ENCODE results near the gene BIK. TPM values are rescaled to one million over a fixed set of nuclear protein-coding genes. Genes with fewer than 3 reads are reported as not detected.

BIK gene
- total RNA-seq, 2 donors from 2014 or later, result 0.63 TPM; not detected in 1

- no peak for DNase-seq (ENCODE audit: low spot score)
Observed at GRCh38 chr22:43167001-43167589, 56.5 kb downstream of the BIK start.

GRCh38 chr22:43168471-43169309, 58.1 kb downstream of the BIK start:
- Histone ChIP-seq H3K4me1 (peaks cover 0 to 10% of the 10 kb centered on the region in 2 donors), H3K36me3 (peaks cover 24% of the 10 kb centered on the region), H3K9me3 (no peaks in the 10 kb centered on the region), H3K4me3 (no peak overlapping the region), H3K27me3 (no peaks in the 10 kb centered on the region), H3K27ac (no peak overlapping the region)
- DNase-seq (ENCODE audit: low spot score), result no peak
- TF ChIP-seq CTCF (IDR thresholded peaks at IDR 0.05), result no peak

More at GRCh38 chr22:43167001-43167589, 56.5 kb downstream of the BIK start:
- TF ChIP-seq CTCF (IDR thresholded peaks at IDR 0.05), result no peak
- H3K4me3 ChIP-seq, result no peak overlapping the region
- peaks cover 14% of the 10 kb centered on the region for H3K36me3 ChIP-seq
- H3K27ac ChIP-seq, result no peak overlapping the region
- H3K9me3 ChIP-seq, result no peaks in the 10 kb centered on the region
- no peaks in the 10 kb centered on the region for H3K27me3 ChIP-seq
- H3K4me1 ChIP-seq, result peaks cover 0 to 24% of the 10 kb centered on the region in 2 donors

GRCh38 chr22:43169310-43170130, 59.0 kb downstream of the BIK start:
- Histone ChIP-seq H3K4me3 (no peak overlapping the region), H3K4me1 (peaks cover 0 to 2% of the 10 kb centered on the region in 2 donors), H3K27me3 (no peaks in the 10 kb centered on the region), H3K9me3 (no peaks in the 10 kb centered on the region), H3K27ac (no peak overlapping the region), H3K36me3 (peaks cover 32% of the 10 kb centered on the region)
- TF ChIP-seq CTCF (IDR thresholded peaks at IDR 0.05), result no peak
- no peak for DNase-seq (ENCODE audit: low spot score)

- no peaks in the 10 kb centered on the region for H3K9me3 ChIP-seq
- H3K4me1 ChIP-seq, result no peaks in the 10 kb centered on the region
- H3K27ac ChIP-seq, result no peak overlapping the region
- DNase-seq (ENCODE audit: low spot score), result no peak
- peaks cover 36% of the 10 kb centered on the region for H3K36me3 ChIP-seq
- H3K27me3 ChIP-seq, result no peaks in the 10 kb centered on the region
- TF ChIP-seq CTCF (IDR thresholded peaks at IDR 0.05), result no peak
- no peak overlapping the region for H3K4me3 ChIP-seq
Observed at GRCh38 chr22:43170131-43170480, 59.6 kb downstream of the BIK start.

GRCh38 chr22:43171019-43171491, 60.5 kb downstream of the BIK start:
- no peaks in the 10 kb centered on the region for H3K27me3 ChIP-seq
- no peak overlapping the region for H3K4me3 ChIP-seq
- H3K4me1 ChIP-seq, result no peaks in the 10 kb centered on the region
- peaks cover 40% of the 10 kb centered on the region for H3K36me3 ChIP-seq
- no peak overlapping the region for H3K27ac ChIP-seq
- no peaks in the 10 kb centered on the region for H3K9me3 ChIP-seq
- no peak for DNase-seq (ENCODE audit: low spot score)
- TF ChIP-seq CTCF (IDR thresholded peaks at IDR 0.05), result no peak

Measured in right atrium auricular region (tissue), 2 donors.